Body of pancreas (tissue), 4 donors: ENCODE measurements around the gene CCDC182.

Source experiments
- POLR2A ChIP-seq, 3 donors: fragments of 450-650 bp; IDR thresholded peaks; one replicate each; pipeline ENCODE4 v1.6.1; 2016; ENCODE audit warnings: antibody characterized with exemption in 3 of 3, mild to moderate bottlenecking in 2 of 3
- TF ChIP-seq, protein P1 (sequence below), 7 experiments: fragments of 450-650 bp in 4 of 7; fragments of 200-600 bp in 3 of 7; sonication (generic) in 3 of 7; IDR thresholded peaks; one replicate each; pipeline ENCODE4 v1.5.1; 2016 to 2019; ENCODE audit warnings: antibody characterized with exemption in 7 of 7

DNA sequence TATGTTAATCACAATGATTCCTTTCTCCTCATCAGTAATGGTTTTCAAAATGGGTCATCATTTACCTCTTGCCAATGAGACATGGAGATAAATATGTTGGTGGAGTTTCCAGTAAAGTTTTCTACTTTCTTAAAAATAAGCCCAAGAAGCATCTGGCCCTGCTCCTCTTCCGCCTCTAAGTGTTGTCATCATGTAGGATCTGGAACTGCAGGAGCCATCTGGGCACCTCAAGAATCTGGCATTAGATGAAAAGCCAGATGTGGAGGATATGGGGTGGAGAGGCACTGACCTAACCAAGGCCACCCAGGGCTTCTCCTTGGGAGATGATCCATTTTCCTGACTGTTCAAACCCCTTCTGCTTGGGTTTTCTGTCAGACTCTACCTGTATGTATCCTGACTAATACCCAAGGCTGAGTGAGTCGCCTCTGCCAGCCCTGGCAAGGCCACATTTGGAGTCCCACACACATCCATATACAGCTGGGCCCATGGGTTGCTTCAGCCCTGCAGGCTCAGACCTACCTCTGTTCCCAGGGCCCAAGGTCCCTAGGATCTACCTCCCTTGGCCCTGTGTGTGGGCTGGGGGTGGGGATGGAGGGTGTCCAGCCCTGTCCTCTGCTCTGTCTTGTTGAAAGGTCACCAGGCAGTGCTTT is 24.6 kb downstream of the CCDC182 start:
- TF ChIP-seq, protein P1, sequence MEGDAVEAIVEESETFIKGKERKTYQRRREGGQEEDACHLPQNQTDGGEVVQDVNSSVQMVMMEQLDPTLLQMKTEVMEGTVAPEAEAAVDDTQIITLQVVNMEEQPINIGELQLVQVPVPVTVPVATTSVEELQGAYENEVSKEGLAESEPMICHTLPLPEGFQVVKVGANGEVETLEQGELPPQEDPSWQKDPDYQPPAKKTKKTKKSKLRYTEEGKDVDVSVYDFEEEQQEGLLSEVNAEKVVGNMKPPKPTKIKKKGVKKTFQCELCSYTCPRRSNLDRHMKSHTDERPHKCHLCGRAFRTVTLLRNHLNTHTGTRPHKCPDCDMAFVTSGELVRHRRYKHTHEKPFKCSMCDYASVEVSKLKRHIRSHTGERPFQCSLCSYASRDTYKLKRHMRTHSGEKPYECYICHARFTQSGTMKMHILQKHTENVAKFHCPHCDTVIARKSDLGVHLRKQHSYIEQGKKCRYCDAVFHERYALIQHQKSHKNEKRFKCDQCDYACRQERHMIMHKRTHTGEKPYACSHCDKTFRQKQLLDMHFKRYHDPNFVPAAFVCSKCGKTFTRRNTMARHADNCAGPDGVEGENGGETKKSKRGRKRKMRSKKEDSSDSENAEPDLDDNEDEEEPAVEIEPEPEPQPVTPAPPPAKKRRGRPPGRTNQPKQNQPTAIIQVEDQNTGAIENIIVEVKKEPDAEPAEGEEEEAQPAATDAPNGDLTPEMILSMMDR (IDR thresholded peaks at IDR 0.05) = no peak
- TF ChIP-seq POLR2A (IDR thresholded peaks at IDR 0.05) = no peak
